Hepatocyte (in vitro differentiated cells): Measurements from ENCODE around the gene SNX9.

Experiments
- CTCF ChIP-seq: fragments of 200-600 bp; sonication (generic); IDR thresholded peaks from 2 replicates; pipeline ENCODE4 v1.5.1; 2016; ENCODE audit warnings: antibody characterized with exemption, mild to moderate bottlenecking; ENCODE audit not compliant: poor library complexity
- EZH2 ChIP-seq: fragments of 200-600 bp; sonication (generic); IDR thresholded peaks from 2 replicates; pipeline ENCODE4 v1.6.1; 2016; ENCODE audit warnings: antibody characterized with exemption, mild to moderate bottlenecking, borderline replicate concordance

- TF ChIP-seq CTCF (no peak), EZH2 (no peak)
These were observed 22.4 kb upstream of the SNX9 start for GRCh38 chr6:157800420-157801237.
